ENCODE measurements around the gene STIL.

STIL gene

GRCh38 chr1:47201179-47201578, 112.8 kb downstream of the STIL start:
- DNase-seq (ENCODE audit: low read depth) = no peak

More at GRCh38 chr1:47201179-47201578, 112.8 kb downstream of the STIL start:
- TF ChIP-seq, protein P1, sequence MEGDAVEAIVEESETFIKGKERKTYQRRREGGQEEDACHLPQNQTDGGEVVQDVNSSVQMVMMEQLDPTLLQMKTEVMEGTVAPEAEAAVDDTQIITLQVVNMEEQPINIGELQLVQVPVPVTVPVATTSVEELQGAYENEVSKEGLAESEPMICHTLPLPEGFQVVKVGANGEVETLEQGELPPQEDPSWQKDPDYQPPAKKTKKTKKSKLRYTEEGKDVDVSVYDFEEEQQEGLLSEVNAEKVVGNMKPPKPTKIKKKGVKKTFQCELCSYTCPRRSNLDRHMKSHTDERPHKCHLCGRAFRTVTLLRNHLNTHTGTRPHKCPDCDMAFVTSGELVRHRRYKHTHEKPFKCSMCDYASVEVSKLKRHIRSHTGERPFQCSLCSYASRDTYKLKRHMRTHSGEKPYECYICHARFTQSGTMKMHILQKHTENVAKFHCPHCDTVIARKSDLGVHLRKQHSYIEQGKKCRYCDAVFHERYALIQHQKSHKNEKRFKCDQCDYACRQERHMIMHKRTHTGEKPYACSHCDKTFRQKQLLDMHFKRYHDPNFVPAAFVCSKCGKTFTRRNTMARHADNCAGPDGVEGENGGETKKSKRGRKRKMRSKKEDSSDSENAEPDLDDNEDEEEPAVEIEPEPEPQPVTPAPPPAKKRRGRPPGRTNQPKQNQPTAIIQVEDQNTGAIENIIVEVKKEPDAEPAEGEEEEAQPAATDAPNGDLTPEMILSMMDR (conservative IDR thresholded peaks at IDR 0.05; ENCODE audit: low read depth, low read length) = no peak
- H3K4me3 ChIP-seq (ENCODE audit: low read length) = no peak overlapping the region

Measured in retinal pigment epithelial cell (primary cell).